Fibroblast of the aortic adventitia (primary cell): ENCODE measurements around the gene OR51S1. TPM values are rescaled to one million over a fixed set of nuclear protein-coding genes. Genes with fewer than 3 reads are reported as not detected.
A peak's percentile ranks its signal among the peaks of the same experiment; 100 is the strongest.

ENCODE experiments used
- DNase-seq: peaks from one replicate; pipeline ENCODE4 v3.0.0-alpha.2; 2010; ENCODE audit warnings: low read depth
- H3K4me3 ChIP-seq: 2 replicates; pipeline ENCODE4 v1.5.1; 2011; ENCODE audit warnings: low read depth, mild to moderate bottlenecking, control low read depth, low read length, moderate library complexity
- CTCF ChIP-seq: IDR thresholded peaks from 2 replicates; pipeline ENCODE4 v1.5.1; 2011; ENCODE audit warnings: mild to moderate bottlenecking, low read length, control low read depth, inconsistent platforms; ENCODE audit not compliant: insufficient read depth
- total RNA-seq: library from RNA; depleted of rRNA; stranded (reverse); fragments of >200 nt; gene quantifications from 2 replicates; pipeline ENCODE4 v1.2.3, GENCODE V29; 2012; ENCODE audit warnings: low replicate concordance

The OR51S1 gene
- total RNA-seq, 1 donor = not detected

DNA sequence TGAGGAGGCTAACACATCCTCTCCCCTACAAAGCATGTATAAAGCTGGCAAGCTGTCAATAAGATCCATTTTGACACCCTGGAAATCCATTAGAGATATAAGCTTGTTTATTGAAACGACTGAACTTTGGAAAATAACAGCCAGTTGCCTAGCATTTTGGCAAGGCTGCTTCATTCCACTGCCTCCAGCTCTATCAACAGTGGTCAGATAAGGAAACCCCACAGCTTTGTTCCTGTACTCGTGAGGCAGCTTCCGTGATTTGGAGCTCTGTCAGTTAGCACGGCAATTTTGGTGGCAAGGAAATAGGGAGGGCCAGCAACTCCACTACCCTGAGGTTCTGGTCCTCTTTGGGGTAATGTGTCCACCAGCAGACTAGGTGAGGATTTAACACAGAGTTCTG lies 2.0 kb upstream of the OR51S1 start:
- peak; percentile 19 for DNase-seq
- no peak overlapping the region for H3K4me3 ChIP-seq
- no peak for TF ChIP-seq CTCF

- H3K4me3 ChIP-seq = no peak overlapping the region
- no peak for DNase-seq
These were observed 9.0 kb downstream of the OR51S1 start for GRCh38 chr11:4839851-4840549.

GRCh38 chr11:4830909-4831308 lies 18.1 kb downstream of the OR51S1 start:
- TF ChIP-seq CTCF = no peak
- DNase-seq = no peak
- H3K4me3 ChIP-seq = no peak overlapping the region

More at GRCh38 chr11:4839851-4840549, 9.0 kb downstream of the OR51S1 start:
- no peak for TF ChIP-seq CTCF

DNA sequence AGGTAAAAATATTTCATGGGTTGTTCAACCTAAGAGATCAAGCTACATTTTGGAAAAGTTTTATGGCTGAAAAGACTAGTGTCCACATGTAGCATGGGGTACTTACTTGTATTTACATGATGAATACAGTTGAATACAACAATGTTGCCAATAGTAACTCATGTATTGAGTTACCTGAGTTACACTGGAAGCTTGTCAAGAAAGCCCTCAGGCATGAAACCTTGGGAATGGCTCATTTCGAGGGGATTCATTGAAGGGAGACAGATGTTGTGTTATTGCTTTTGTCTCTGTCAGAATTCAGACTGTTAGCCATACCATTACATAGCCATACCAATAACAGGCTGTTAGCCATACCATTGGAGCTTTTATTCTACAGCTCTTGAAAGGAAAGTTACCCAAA lies 18.7 kb downstream of the OR51S1 start:
- no peak for DNase-seq
- no peak for TF ChIP-seq CTCF
- H3K4me3 ChIP-seq = no peak overlapping the region

DNA sequence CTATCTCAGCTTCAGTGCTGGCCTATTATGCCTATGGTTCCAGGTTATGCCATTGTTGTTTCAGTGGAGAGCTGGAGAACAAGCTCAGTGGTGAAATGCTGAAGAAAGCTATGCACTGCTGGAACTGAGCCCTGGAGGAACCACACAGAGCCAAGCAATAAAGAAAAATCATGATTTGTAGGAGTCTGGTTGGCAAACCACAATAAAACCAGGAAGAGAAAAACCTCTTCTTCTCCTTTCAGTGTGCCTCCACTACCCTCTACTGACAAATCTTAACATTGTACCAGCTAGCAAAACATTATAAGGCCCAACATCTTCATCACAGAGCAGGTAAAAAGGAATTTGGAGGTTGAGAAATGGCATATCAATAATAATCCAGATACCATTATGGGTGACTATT lies 22.6 kb downstream of the OR51S1 start:
- TF ChIP-seq CTCF = no peak
- no peak for DNase-seq
- no peak overlapping the region for H3K4me3 ChIP-seq

- DNase-seq = no peak
- no peak for TF ChIP-seq CTCF
- no peak overlapping the region for H3K4me3 ChIP-seq
These were observed 23.9 kb downstream of the OR51S1 start for GRCh38 chr11:4825132-4825531.

GRCh38 chr11:4821021-4821420 lies 28.0 kb downstream of the OR51S1 start, which contains the start of gene OR51F2:
TSS of gene OR51F2 (plus strand) at chr11:4821321. CDS start at chr11:4821422, 101 bp downstream.
- H3K4me3 ChIP-seq = no peak within 1 kb of the TSS
- no peak for TF ChIP-seq CTCF

More at GRCh38 chr11:4821021-4821420, 28.0 kb downstream of the OR51S1 start, which contains the start of gene OR51F2:
- DNase-seq = no peak
